IPS-20b (cell line): ENCODE data around the gene ARF5.

ENCODE experiments used
- H3K27ac ChIP-seq: one replicate; pipeline ENCODE4 v1.5.1; 2013; ENCODE audit warnings: low read length
- H3K27me3 ChIP-seq: 2 replicates; pipeline ENCODE4 v1.6.1; 2013; ENCODE audit warnings: mild to moderate bottlenecking, low read length, inconsistent platforms; ENCODE audit not compliant: insufficient read depth
- H3K36me3 ChIP-seq: 2 replicates; pipeline ENCODE4 v1.6.1; 2013; ENCODE audit warnings: low read depth, mild to moderate bottlenecking, inconsistent platforms, low read length, moderate library complexity; ENCODE audit not compliant: insufficient read depth
- H3K4me1 ChIP-seq: 2 replicates; pipeline ENCODE4 v1.6.1; 2013; ENCODE audit warnings: mild to moderate bottlenecking, control low read depth, inconsistent platforms, low read length, moderate library complexity; ENCODE audit not compliant: insufficient read depth
- H3K4me3 ChIP-seq: 2 replicates; pipeline ENCODE4 v1.5.1; 2013; ENCODE audit warnings: mild to moderate bottlenecking, low read length, inconsistent platforms
- H3K9ac ChIP-seq: 2 replicates; pipeline ENCODE4 v1.6.1; 2013; ENCODE audit warnings: low read depth, mild to moderate bottlenecking, inconsistent platforms, low read length, moderate library complexity
- H3K9me3 ChIP-seq: 2 replicates; pipeline ENCODE4 v1.6.1; 2013; ENCODE audit warnings: mild to moderate bottlenecking, low read depth, low read length, inconsistent platforms; ENCODE audit not compliant: insufficient read depth

The ARF5 gene

GRCh38 chr7:127591189-127591588 is 3.0 kb downstream of the ARF5 start:
- H3K4me1 ChIP-seq, result peaks cover 5% of the 10 kb centered on the region
- peaks cover 17% of the 10 kb centered on the region for H3K27me3 ChIP-seq
- peaks cover 22% of the 10 kb centered on the region for H3K36me3 ChIP-seq
- H3K4me3 ChIP-seq, result no peak overlapping the region
- H3K9ac ChIP-seq, result no peak overlapping the region
- H3K9me3 ChIP-seq, result no peaks in the 10 kb centered on the region
- no peak overlapping the region for H3K27ac ChIP-seq

GRCh38 chr7:127591591-127591990 is 3.4 kb downstream of the ARF5 start:
- Histone ChIP-seq H3K27ac (no peak overlapping the region), H3K9ac (no peak overlapping the region), H3K4me3 (no peak overlapping the region), H3K9me3 (no peaks in the 10 kb centered on the region), H3K36me3 (peaks cover 22% of the 10 kb centered on the region), H3K27me3 (peaks cover 13% of the 10 kb centered on the region), H3K4me1 (peaks cover 5% of the 10 kb centered on the region)

GRCh38 chr7:127592550-127592949 is 4.3 kb downstream of the ARF5 start:
- Histone ChIP-seq H3K9ac (no peak overlapping the region), H3K9me3 (no peaks in the 10 kb centered on the region), H3K4me3 (no peak overlapping the region), H3K27ac (no peak overlapping the region), H3K4me1 (peaks cover 3% of the 10 kb centered on the region), H3K27me3 (peaks cover 4% of the 10 kb centered on the region), H3K36me3 (peaks cover 22% of the 10 kb centered on the region)

GRCh38 chr7:127594490-127594889 is 6.3 kb downstream of the ARF5 start:
- no peaks in the 10 kb centered on the region for H3K4me1 ChIP-seq
- peaks cover 22% of the 10 kb centered on the region for H3K36me3 ChIP-seq
- H3K27ac ChIP-seq, result no peak overlapping the region
- H3K27me3 ChIP-seq, result no peaks in the 10 kb centered on the region
- no peak overlapping the region for H3K9ac ChIP-seq
- H3K4me3 ChIP-seq, result no peak overlapping the region
- H3K9me3 ChIP-seq, result no peaks in the 10 kb centered on the region

GRCh38 chr7:127595737-127596136 is 7.5 kb downstream of the ARF5 start:
- H3K27me3 ChIP-seq, result no peaks in the 10 kb centered on the region
- no peak overlapping the region for H3K27ac ChIP-seq
- H3K4me1 ChIP-seq, result 0 out of 2 replicates have a peak, but pooled peaks cover under 1% of the 10 kb centered on the region
- H3K4me3 ChIP-seq, result no peak overlapping the region
- H3K36me3 ChIP-seq, result peaks cover 12% of the 10 kb centered on the region
- no peak overlapping the region for H3K9ac ChIP-seq
- no peaks in the 10 kb centered on the region for H3K9me3 ChIP-seq

- H3K9ac ChIP-seq, result no peak overlapping the region
- H3K4me1 ChIP-seq, result peaks cover 5% of the 10 kb centered on the region; the same call in 1 of the 2 replicates
- H3K27ac ChIP-seq, result no peak overlapping the region
- no peak overlapping the region for H3K4me3 ChIP-seq
- no peaks in the 10 kb centered on the region for H3K36me3 ChIP-seq
- H3K9me3 ChIP-seq, result no peaks in the 10 kb centered on the region
- no peaks in the 10 kb centered on the region for H3K27me3 ChIP-seq
Observed at GRCh38 chr7:127598318-127598717, 10.1 kb downstream of the ARF5 start.

GRCh38 chr7:127600885-127601284 is 12.7 kb downstream of the ARF5 start:
- Histone ChIP-seq H3K9me3 (no peaks in the 10 kb centered on the region), H3K4me1 (peaks cover 5% of the 10 kb centered on the region; the same call in 1 of the 2 replicates), H3K9ac (no peak overlapping the region), H3K36me3 (no peaks in the 10 kb centered on the region), H3K4me3 (no peak overlapping the region), H3K27me3 (no peaks in the 10 kb centered on the region), H3K27ac (no peak overlapping the region)

- Histone ChIP-seq H3K4me1 (no peaks in the 10 kb centered on the region), H3K27ac (no peak overlapping the region), H3K9me3 (no peaks in the 10 kb centered on the region), H3K36me3 (no peaks in the 10 kb centered on the region), H3K4me3 (no peak overlapping the region), H3K9ac (no peak overlapping the region), H3K27me3 (peaks cover 4% of the 10 kb centered on the region; the same call in 1 of the 2 replicates)
Observed at GRCh38 chr7:127608446-127608845, 20.2 kb downstream of the ARF5 start.

- Histone ChIP-seq H3K9ac (no peak overlapping the region), H3K9me3 (no peaks in the 10 kb centered on the region), H3K36me3 (no peaks in the 10 kb centered on the region), H3K4me3 (no peak overlapping the region), H3K27me3 (peaks cover 10% of the 10 kb centered on the region; the same call in 1 of the 2 replicates), H3K4me1 (no peaks in the 10 kb centered on the region), H3K27ac (no peak overlapping the region)
Observed at GRCh38 chr7:127609297-127609696, 21.1 kb downstream of the ARF5 start.

- H3K4me3 ChIP-seq, result no peak overlapping the region
- H3K9ac ChIP-seq, result no peak overlapping the region
- no peaks in the 10 kb centered on the region for H3K36me3 ChIP-seq
- H3K27ac ChIP-seq, result no peak overlapping the region
- no peaks in the 10 kb centered on the region for H3K4me1 ChIP-seq
- peaks cover 39% of the 10 kb centered on the region for H3K27me3 ChIP-seq
- H3K9me3 ChIP-seq, result no peaks in the 10 kb centered on the region
Observed at GRCh38 chr7:127612263-127612662, 24.1 kb downstream of the ARF5 start.

GRCh38 chr7:127616724-127617123 is 28.5 kb downstream of the ARF5 start:
- Histone ChIP-seq H3K4me3 (no peak overlapping the region), H3K4me1 (no peaks in the 10 kb centered on the region), H3K9me3 (no peaks in the 10 kb centered on the region), H3K27ac (no peak overlapping the region), H3K36me3 (no peaks in the 10 kb centered on the region), H3K27me3 (peaks cover 83% of the 10 kb centered on the region), H3K9ac (no peak overlapping the region)

GRCh38 chr7:127618042-127618441 is 29.8 kb downstream of the ARF5 start, which contains the start of gene PAX4:
PAX4 (minus strand) TSS chr7:127618142; CDS start chr7:127615928, 2,214 bp downstream.
- no peaks in the 10 kb centered on the region for H3K4me1 ChIP-seq
- no peak within 1 kb of the TSS for H3K4me3 ChIP-seq
- H3K27me3 ChIP-seq, result peaks cover 93% of the 10 kb centered on the region
- no peak within 1 kb of the TSS for H3K9ac ChIP-seq
- H3K27ac ChIP-seq, result no peak within 1 kb of the TSS
- no peaks in the 10 kb centered on the region for H3K9me3 ChIP-seq
- no peaks in the 10 kb centered on the region for H3K36me3 ChIP-seq
